H9 (cell line): Measurements from ENCODE around the gene SSTR3. TPM values are rescaled to one million over a fixed set of nuclear protein-coding genes. Genes with fewer than 3 reads are reported as not detected.
A peak's percentile ranks its signal among the peaks of the same experiment; 100 is the strongest.

Experiments used
- DNase-seq: peaks from one replicate; pipeline ENCODE4 v3.0.0-alpha.2; 2017
- H2AFZ ChIP-seq: one replicate; pipeline ENCODE4 v1.6.1; 2013; ENCODE audit warnings: mild to moderate bottlenecking, low read length, control low read depth, moderate library complexity
- H2AK5ac ChIP-seq: 2 replicates; pipeline ENCODE4 v1.6.1; 2013; ENCODE audit warnings: low read length, control low read depth, mixed read lengths; ENCODE audit not compliant: insufficient read length
- H2BK120ac ChIP-seq: one replicate; pipeline ENCODE4 v1.6.1; 2013; ENCODE audit warnings: low read depth, mild to moderate bottlenecking, low read length, control low read depth, inconsistent platforms; ENCODE audit not compliant: poor library complexity, severe bottlenecking
- H2BK12ac ChIP-seq: 2 replicates; pipeline ENCODE4 v1.6.1; 2013; ENCODE audit warnings: low read length, control low read depth, mixed read lengths, low read depth; ENCODE audit not compliant: insufficient read length
- H2BK15ac ChIP-seq: 2 replicates; pipeline ENCODE4 v1.6.1; 2013; ENCODE audit warnings: low read depth, low read length, control low read depth
- H2BK20ac ChIP-seq: one replicate; pipeline ENCODE4 v1.6.1; 2013; ENCODE audit warnings: low read depth, mild to moderate bottlenecking, low read length, control low read depth, inconsistent platforms; ENCODE audit not compliant: poor library complexity, severe bottlenecking
- H2BK5ac ChIP-seq: 2 replicates; pipeline ENCODE4 v1.6.1; 2013; ENCODE audit warnings: low read length, control low read depth, mixed read lengths; ENCODE audit not compliant: insufficient read length
- H3K14ac ChIP-seq: 2 replicates; pipeline ENCODE4 v1.6.1; 2013; ENCODE audit warnings: low read length, control low read depth; ENCODE audit not compliant: insufficient read depth
- H3K18ac ChIP-seq: 2 replicates; pipeline ENCODE4 v1.6.1; 2013; ENCODE audit warnings: low read depth, mild to moderate bottlenecking, mixed read lengths, low read length, control low read depth; ENCODE audit not compliant: insufficient read length
- H3K23ac ChIP-seq: 2 replicates; pipeline ENCODE4 v1.6.1; 2013; ENCODE audit warnings: low read length, control low read depth, mixed read lengths, low read depth; ENCODE audit not compliant: insufficient read length
- H3K23me2 ChIP-seq: 2 replicates; pipeline ENCODE4 v1.6.1; 2013; ENCODE audit warnings: low read depth, mild to moderate bottlenecking, mixed read lengths, low read length, control low read depth; ENCODE audit not compliant: insufficient read length, poor library complexity, severe bottlenecking
- H3K27ac ChIP-seq: 2 replicates; pipeline ENCODE4 v1.5.1; 2013; ENCODE audit warnings: low read length, control low read depth, mixed read lengths, low read depth; ENCODE audit not compliant: insufficient read length
- H3K27me3 ChIP-seq: 2 replicates; pipeline ENCODE4 v1.6.1; 2013; ENCODE audit warnings: low read length, control low read depth, inconsistent platforms; ENCODE audit not compliant: insufficient read depth
- H3K4ac ChIP-seq: 2 replicates; pipeline ENCODE4 v1.6.1; 2013; ENCODE audit warnings: low read depth, mild to moderate bottlenecking, control low read depth, inconsistent platforms, low read length, moderate library complexity
- H3K4me1 ChIP-seq: 2 replicates; pipeline ENCODE4 v1.6.1; 2013; ENCODE audit warnings: low read length, control low read depth, inconsistent platforms; ENCODE audit not compliant: insufficient read depth
- H3K4me2 ChIP-seq: 2 replicates; pipeline ENCODE4 v1.6.1; 2013; ENCODE audit warnings: low read length, control low read depth, mixed read lengths; ENCODE audit not compliant: insufficient read length, insufficient read depth
- H3K56ac ChIP-seq: 2 replicates; pipeline ENCODE4 v1.6.1; 2013; ENCODE audit warnings: low read depth, mild to moderate bottlenecking, mixed read lengths, low read length, control low read depth; ENCODE audit not compliant: insufficient read length
- H3K79me1 ChIP-seq: 2 replicates; pipeline ENCODE4 v1.6.1; 2013; ENCODE audit warnings: low read depth, mild to moderate bottlenecking, moderate library complexity, low read length, control low read depth, inconsistent platforms; ENCODE audit not compliant: insufficient read depth, poor library complexity, severe bottlenecking
- H3K79me2 ChIP-seq: 2 replicates; pipeline ENCODE4 v1.6.1; 2013; ENCODE audit warnings: low read length, control low read depth, inconsistent platforms; ENCODE audit not compliant: insufficient read depth
- H3K9ac ChIP-seq: 2 replicates; pipeline ENCODE4 v1.6.1; 2013; ENCODE audit warnings: low read length, control low read depth, mixed read lengths; ENCODE audit not compliant: insufficient read length; ENCODE audit errors: extremely low read depth
- H3K9me3 ChIP-seq: one replicate; pipeline ENCODE4 v1.6.1; 2013; ENCODE audit warnings: low read depth, low read length, inconsistent platforms; ENCODE audit not compliant: control insufficient read depth
- H3T11ph ChIP-seq: one replicate; pipeline ENCODE4 v1.6.1; 2013; ENCODE audit warnings: mild to moderate bottlenecking, low read length, control low read depth, inconsistent platforms
- H4K20me1 ChIP-seq: one replicate; pipeline ENCODE4 v1.6.1; 2013; ENCODE audit not compliant: control insufficient read depth, insufficient read length, insufficient read depth
- H4K5ac ChIP-seq: 2 replicates; pipeline ENCODE4 v1.6.1; 2013; ENCODE audit warnings: low read depth, mild to moderate bottlenecking, mixed read lengths, low read length, control low read depth; ENCODE audit not compliant: insufficient read length
- H4K8ac ChIP-seq: replicated peaks from 2 replicates; pipeline ENCODE4 v1.6.1; 2013; ENCODE audit warnings: low read length, control low read depth, mixed read lengths, low read depth; ENCODE audit not compliant: insufficient read length
- H4K91ac ChIP-seq: 2 replicates; pipeline ENCODE4 v1.6.1; 2013; ENCODE audit warnings: low read depth, mild to moderate bottlenecking, moderate library complexity, mixed read lengths, low read length, control low read depth; ENCODE audit not compliant: insufficient read length
- H3K27ac Mint-ChIP-seq, 3 experiments: 2 replicates in 2 of 3; 3 replicates in 1 of 3; pipeline ENCODE4 v1.8.0; 2020 to 2021; ENCODE audit warnings: mixed read lengths in 3 of 3, mild to moderate bottlenecking in 1 of 3, moderate library complexity in 1 of 3
- H3K27me3 Mint-ChIP-seq: 2 replicates; pipeline ENCODE4 v1.8.0; 2021; ENCODE audit warnings: low read depth, mild to moderate bottlenecking, moderate library complexity, mixed read lengths
- H3K36me3 Mint-ChIP-seq, 3 experiments: 2 replicates in 2 of 3; 3 replicates in 1 of 3; pipeline ENCODE4 v1.8.0; 2020 to 2021; ENCODE audit warnings: low read depth in 3 of 3, mixed read lengths in 3 of 3; ENCODE audit not compliant: insufficient read depth in 1 of 3
- H3K4me1 Mint-ChIP-seq, 2 experiments: 2 replicates each; pipeline ENCODE4 v1.8.0; 2020; ENCODE audit warnings: mixed read lengths in 2 of 2
- H3K4me3 Mint-ChIP-seq, 2 experiments: 2 replicates in 1 of 2; 3 replicates in 1 of 2; pipeline ENCODE4 v1.8.0; 2020 to 2021; ENCODE audit warnings: mild to moderate bottlenecking in 2 of 2, mixed read lengths in 2 of 2, moderate library complexity in 1 of 2
- H3K9me3 Mint-ChIP-seq, 2 experiments: 2 replicates in 1 of 2; 3 replicates in 1 of 2; pipeline ENCODE4 v1.8.0; 2020; ENCODE audit warnings: mild to moderate bottlenecking in 2 of 2, mixed read lengths in 2 of 2, moderate library complexity in 1 of 2
- CTCF ChIP-seq: fragments of 200-600 bp; sonication (generic); conservative IDR thresholded peaks from 3 replicates; pipeline ENCODE4 v1.8.0; 2021; ENCODE audit warnings: antibody characterized with exemption, mild to moderate bottlenecking
- WGBS: extraction: QIAGEN DNeasy Blood & Tissue Kit; methylation state at CpG from one replicate; pipeline ENCODE4 v1.1.7; 2013; ENCODE audit warnings: missing lambda C conversion rate, low lambda C conversion rate, mixed read lengths; ENCODE audit not compliant: insufficient read length; ENCODE audit errors: extremely low coverage; 5-methylcytosine and 5-hydroxymethylcytosine counted together
- total RNA-seq: library from RNA; stranded (reverse); gene quantifications from 2 replicates; pipeline ENCODE4 v1.2.1, GENCODE V29; 2021

Gene SSTR3
- total RNA-seq, 1 experiment from 2014 or later: 0.68 TPM

- WGBS: no CpG with 5 or more reads among the region's 15 CpGs
- H3K27me3 Mint-ChIP-seq: peaks cover 63% of the 10 kb centered on the region
- H2BK12ac ChIP-seq: no peak overlapping the region
Measured at GRCh38 chr22:37260155-37260795, 48.0 kb upstream of the SSTR3 start.

More at GRCh38 chr22:37260155-37260795, 48.0 kb upstream of the SSTR3 start:
- no peak overlapping the region for H4K8ac ChIP-seq
- no peak overlapping the region for H2BK5ac ChIP-seq
- no peak overlapping the region for H2BK15ac ChIP-seq
- H3K4me2 ChIP-seq: no peak overlapping the region
- no peak overlapping the region for H3K18ac ChIP-seq
- H3K23me2 ChIP-seq: no peaks in the 10 kb centered on the region
- TF ChIP-seq CTCF: no peak
- H4K20me1 ChIP-seq: peaks cover 3% of the 10 kb centered on the region
- no peak overlapping the region for H3K4ac ChIP-seq
- H3K23ac ChIP-seq: no peak overlapping the region
- H2BK20ac ChIP-seq: no peak overlapping the region
- H3K4me1 ChIP-seq: 0 out of 2 replicates have a peak, but pooled peaks cover 5% of the 10 kb centered on the region
- H2AK5ac ChIP-seq: no peak overlapping the region
- H3T11ph ChIP-seq: no peak overlapping the region
- peaks cover 18 to 22% of the 10 kb centered on the region in 2 experiments for H3K9me3 Mint-ChIP-seq
- H3K27ac ChIP-seq: no peak overlapping the region
- no peak overlapping the region for H3K14ac ChIP-seq
- H3K79me2 ChIP-seq: no peaks in the 10 kb centered on the region
- H3K4me1 Mint-ChIP-seq: peaks cover 18 to 39% of the 10 kb centered on the region in 2 experiments
- H3K27ac Mint-ChIP-seq: no peak overlapping the region
- H3K27me3 ChIP-seq: no peaks in the 10 kb centered on the region
- H3K56ac ChIP-seq: no peak overlapping the region
- peak; percentile 18 for DNase-seq
- H3K4me3 Mint-ChIP-seq: no peak overlapping the region
- H2BK120ac ChIP-seq: no peak overlapping the region
- H3K9me3 ChIP-seq: no peaks in the 10 kb centered on the region
- no peak overlapping the region for H2AFZ ChIP-seq
- H3K36me3 Mint-ChIP-seq: peaks cover 2 to 12% (median 2%) of the 10 kb centered on the region in 3 experiments; a peak in 5 of 7 replicates
- H3K79me1 ChIP-seq: no peaks in the 10 kb centered on the region
- no peak overlapping the region for H4K91ac ChIP-seq
- no peak overlapping the region for H3K9ac ChIP-seq
- H4K5ac ChIP-seq: no peak overlapping the region
